ENCODE measurements around the gene KBTBD2.

Gene KBTBD2

DNA sequence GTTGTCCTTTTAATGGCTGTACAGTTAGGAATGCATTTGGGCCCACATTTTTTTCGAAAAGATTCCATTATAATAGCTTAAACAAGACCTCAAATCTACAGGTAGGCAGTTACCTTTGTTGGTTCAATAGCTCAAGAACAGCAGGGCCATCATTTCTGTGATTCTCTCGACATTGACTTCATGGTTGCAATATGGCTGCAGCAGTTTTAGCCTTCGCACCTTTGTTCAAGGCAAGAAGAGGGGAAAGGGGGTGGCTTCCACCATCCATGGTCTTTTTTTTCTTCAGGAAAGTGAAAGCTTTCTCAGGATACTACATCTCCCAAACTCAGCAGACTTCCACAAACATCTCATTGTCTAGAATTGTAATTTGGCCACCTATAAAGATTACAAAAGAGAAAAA lies 2.2 kb upstream of the KBTBD2 start:
- DNase-seq (ENCODE audit: low read depth): no peak
- in situ Hi-C loops (cut with HindIII; ENCODE audit: low sequenced_read_pairs): no loop called here
- TF ChIP-seq CTCF (IDR thresholded peaks at IDR 0.05; ENCODE audit: low read depth, low read length, missing control alignments): no peak
- no peak overlapping the region for H3K4me3 ChIP-seq (ENCODE audit: low read depth, low read length)

DNA sequence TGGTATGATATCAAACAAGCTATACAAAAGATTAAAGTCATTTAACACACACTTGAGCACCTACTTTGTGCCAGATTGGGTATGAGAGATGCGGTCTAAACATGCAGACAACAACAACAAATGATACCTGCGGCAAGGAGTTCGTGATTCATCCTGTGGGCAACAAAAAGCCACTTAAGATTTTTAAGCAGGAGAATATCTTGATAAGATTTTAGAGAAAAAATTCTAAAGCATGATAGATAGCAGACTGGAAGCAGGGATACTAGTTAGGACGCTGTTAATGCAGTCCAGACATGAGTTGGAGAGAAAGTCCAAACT lies 1.6 kb upstream of the KBTBD2 start:
- in situ Hi-C loops (cut with HindIII; ENCODE audit: low sequenced_read_pairs): no loop called here
- no peak for DNase-seq (ENCODE audit: low read depth)
- H3K4me3 ChIP-seq (ENCODE audit: low read depth, low read length): no peak overlapping the region
- no peak for TF ChIP-seq CTCF (IDR thresholded peaks at IDR 0.05; ENCODE audit: low read depth, low read length, missing control alignments)

GRCh38 chr7:32892521-32893206 lies 1.1 kb upstream of the KBTBD2 start:
- peak overlapping the region; percentile 48 for H3K4me3 ChIP-seq (ENCODE audit: low read depth, low read length)
- no peak for TF ChIP-seq CTCF (IDR thresholded peaks at IDR 0.05; ENCODE audit: low read depth, low read length, missing control alignments)
- in situ Hi-C loops (cut with HindIII; ENCODE audit: low sequenced_read_pairs): no loop called here
- no peak for DNase-seq (ENCODE audit: low read depth)

DNA sequence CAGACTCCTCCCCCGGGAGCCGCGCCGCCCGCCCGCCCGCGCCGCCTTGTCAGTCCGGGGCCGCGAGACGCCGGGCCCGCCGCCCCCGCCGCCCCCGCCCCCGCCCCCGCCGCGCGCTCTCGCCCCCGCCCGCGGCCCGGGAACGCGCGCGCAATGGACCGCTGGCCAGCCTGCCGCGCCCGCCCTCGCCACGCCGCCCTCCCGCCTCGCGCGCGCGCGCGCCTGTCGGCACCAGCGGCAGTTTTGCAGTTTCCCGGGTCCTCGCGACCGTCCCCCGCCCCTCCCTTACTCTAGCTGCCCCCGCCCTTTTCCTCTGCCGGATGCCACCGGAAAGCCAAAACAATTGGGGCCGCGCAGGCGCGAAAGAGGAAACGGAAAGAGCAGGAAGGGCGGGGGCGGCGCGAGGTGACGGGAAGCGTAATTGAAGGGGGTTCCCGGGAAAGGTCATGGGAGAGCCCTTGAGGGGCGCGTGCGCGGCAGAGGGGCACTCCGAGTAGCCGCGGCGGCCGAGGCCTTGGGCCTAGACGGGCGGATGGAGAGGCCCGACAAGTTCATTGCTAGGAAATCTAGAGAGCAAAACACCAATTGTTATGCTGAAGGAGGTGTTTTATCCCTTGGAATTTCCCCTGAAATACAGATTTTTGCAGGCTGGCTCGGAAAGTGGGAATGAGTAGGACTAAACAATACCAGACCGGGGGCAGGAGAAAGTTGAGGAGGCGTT lies 400 bp upstream of the KBTBD2 start:
- peak overlapping the region; percentile 60 for H3K4me3 ChIP-seq (ENCODE audit: low read depth, low read length)
- in situ Hi-C loops (cut with HindIII; ENCODE audit: low sequenced_read_pairs): no loop called here
- DNase-seq (ENCODE audit: low read depth): peak; percentile 82
- TF ChIP-seq CTCF (IDR thresholded peaks at IDR 0.05; ENCODE audit: low read depth, low read length, missing control alignments): no peak

DNA sequence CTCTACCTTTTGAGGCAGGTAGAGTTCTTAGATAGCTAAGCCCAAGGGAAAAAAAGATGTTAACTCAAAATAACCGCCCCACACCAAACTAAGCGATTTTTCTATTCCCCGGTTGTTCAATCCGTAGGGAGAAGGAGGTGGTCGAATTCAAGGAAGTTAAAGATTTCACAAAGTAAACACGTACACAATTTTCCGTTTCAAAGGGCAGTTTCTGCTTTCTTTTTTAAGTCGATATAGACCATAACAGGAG lies 842 bp downstream of the KBTBD2 start:
- DNase-seq (ENCODE audit: low read depth): no peak
- in situ Hi-C loops (cut with HindIII; ENCODE audit: low sequenced_read_pairs): no loop called here
- no peak for TF ChIP-seq CTCF (IDR thresholded peaks at IDR 0.05; ENCODE audit: low read depth, low read length, missing control alignments)
- peak overlapping the region; percentile 60 for H3K4me3 ChIP-seq (ENCODE audit: low read depth, low read length)

DNA sequence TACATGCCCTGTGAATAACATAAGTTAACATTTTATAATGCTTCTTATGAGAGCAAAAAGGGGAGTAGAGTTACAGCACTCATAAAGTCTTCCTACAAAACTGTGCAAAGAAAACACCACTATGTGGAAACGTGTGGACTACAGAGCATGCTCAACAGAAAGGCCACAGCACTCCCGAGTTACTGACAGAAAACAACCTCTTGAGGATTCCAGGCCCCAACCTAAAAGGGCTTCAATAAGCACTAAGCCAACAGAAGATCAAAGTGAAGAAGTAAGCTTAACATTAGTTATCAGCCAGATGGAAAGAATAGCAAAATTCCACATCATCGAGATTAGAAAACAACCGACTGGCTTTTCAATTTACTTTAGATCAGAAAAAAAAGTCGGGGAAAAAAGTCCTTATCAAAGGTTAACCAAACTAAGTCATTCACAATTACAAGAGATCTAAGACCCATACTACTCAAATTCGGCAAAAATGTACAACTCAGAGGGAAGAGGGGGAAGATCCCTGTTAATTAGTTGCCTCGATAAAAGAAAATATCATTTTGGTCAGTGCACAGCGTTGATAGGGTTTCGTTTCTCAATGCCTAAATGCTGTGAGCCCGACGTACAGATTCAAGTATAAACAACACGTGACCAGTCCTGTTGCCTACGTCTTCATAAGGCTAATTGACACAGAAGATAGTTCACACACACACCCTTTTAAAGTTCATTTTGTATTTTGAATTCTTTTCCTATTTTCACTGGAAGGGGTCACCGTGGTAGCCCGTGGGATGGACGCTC lies 1.4 kb downstream of the KBTBD2 start:
- H3K4me3 ChIP-seq (ENCODE audit: low read depth, low read length): peak overlapping the region; percentile 60
- no peak for TF ChIP-seq CTCF (IDR thresholded peaks at IDR 0.05; ENCODE audit: low read depth, low read length, missing control alignments)
- in situ Hi-C loops (cut with HindIII; ENCODE audit: low sequenced_read_pairs): no loop called here
- DNase-seq (ENCODE audit: low read depth): peak; percentile 37
